Measurements from ENCODE around the gene DCLRE1A.

DNA sequence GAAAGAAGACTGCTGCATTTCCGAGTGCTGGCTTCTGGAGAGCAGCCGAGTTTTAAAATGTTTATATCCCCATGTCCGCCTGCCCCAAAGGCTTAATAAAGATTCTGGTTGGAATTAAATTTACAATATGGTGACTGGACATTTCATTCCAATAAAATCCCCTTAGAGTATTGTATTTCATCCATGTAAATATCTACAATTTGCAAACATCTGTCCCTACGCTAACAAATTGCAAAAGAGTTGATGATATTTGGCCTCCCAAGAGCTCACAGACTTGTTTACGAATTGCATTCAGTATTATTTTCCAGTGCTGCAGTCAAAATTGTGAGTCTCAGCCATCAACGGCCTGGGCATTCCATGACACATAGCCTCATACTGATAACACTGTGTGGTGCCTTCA lies 52.3 kb downstream of the DCLRE1A start:
- TF ChIP-seq, protein P1, sequence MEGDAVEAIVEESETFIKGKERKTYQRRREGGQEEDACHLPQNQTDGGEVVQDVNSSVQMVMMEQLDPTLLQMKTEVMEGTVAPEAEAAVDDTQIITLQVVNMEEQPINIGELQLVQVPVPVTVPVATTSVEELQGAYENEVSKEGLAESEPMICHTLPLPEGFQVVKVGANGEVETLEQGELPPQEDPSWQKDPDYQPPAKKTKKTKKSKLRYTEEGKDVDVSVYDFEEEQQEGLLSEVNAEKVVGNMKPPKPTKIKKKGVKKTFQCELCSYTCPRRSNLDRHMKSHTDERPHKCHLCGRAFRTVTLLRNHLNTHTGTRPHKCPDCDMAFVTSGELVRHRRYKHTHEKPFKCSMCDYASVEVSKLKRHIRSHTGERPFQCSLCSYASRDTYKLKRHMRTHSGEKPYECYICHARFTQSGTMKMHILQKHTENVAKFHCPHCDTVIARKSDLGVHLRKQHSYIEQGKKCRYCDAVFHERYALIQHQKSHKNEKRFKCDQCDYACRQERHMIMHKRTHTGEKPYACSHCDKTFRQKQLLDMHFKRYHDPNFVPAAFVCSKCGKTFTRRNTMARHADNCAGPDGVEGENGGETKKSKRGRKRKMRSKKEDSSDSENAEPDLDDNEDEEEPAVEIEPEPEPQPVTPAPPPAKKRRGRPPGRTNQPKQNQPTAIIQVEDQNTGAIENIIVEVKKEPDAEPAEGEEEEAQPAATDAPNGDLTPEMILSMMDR (conservative IDR thresholded peaks at IDR 0.05; ENCODE audit: low read length): no peak
- no peak for TF ChIP-seq EZH2phosphoT487 (IDR thresholded peaks at IDR 0.05; ENCODE audit: borderline replicate concordance, low read depth, low read length)

Measured in OCI-LY7 (cell line).